MCF 10A (cell line): ENCODE measurements around the gene DEPP1. TPM values are rescaled to one million over a fixed set of nuclear protein-coding genes. Genes with fewer than 3 reads are reported as not detected.

ENCODE experiments used
- BruUV-seq: library from RNA; stranded (reverse); fragments of 400-500 nt; replicated peaks from 2 replicates; lab custom pipeline; 2021; lab: Mats Ljungman, UMichigan
- CTCF ChIA-PET: fragments of 300-600 bp; sonication (Branson Sonifier 250); formaldehyde crosslinking; extraction: SDS; loops from one replicate; lab custom pipeline; 2021; ENCODE audit warnings: antibody characterized with exemption, inconsistent platforms; lab: Yijun Ruan, JAX
- POLR2A ChIA-PET: fragments of 300-600, 350-650 bp; sonication (Branson Sonifier 250); formaldehyde crosslinking; extraction: SDS; loops from one replicate; lab custom pipeline; 2020; ENCODE audit warnings: antibody characterized with exemption, inconsistent platforms; lab: Yijun Ruan, JAX
- DNase-seq: peaks from one replicate; pipeline ENCODE4 v3.0.0-alpha.2; 2018; ENCODE audit not compliant: unreplicated experiment
- H3K27ac Mint-ChIP-seq: one replicate; pipeline ENCODE4 v1.8.0; 2022; ENCODE audit warnings: mild to moderate bottlenecking, low read depth, mixed read lengths; ENCODE audit not compliant: unreplicated experiment
- H3K27me3 Mint-ChIP-seq: one replicate; pipeline ENCODE4 v1.8.0; 2022; ENCODE audit warnings: mixed read lengths; ENCODE audit not compliant: insufficient read depth, unreplicated experiment
- H3K36me3 Mint-ChIP-seq: one replicate; pipeline ENCODE4 v1.8.0; 2022; ENCODE audit warnings: mild to moderate bottlenecking, moderate library complexity, mixed read lengths; ENCODE audit not compliant: insufficient read depth, unreplicated experiment
- H3K4me1 Mint-ChIP-seq: one replicate; pipeline ENCODE4 v1.8.0; 2022; ENCODE audit warnings: mixed read lengths; ENCODE audit not compliant: insufficient read depth, unreplicated experiment
- H3K4me3 Mint-ChIP-seq: one replicate; pipeline ENCODE4 v1.8.0; 2022; ENCODE audit warnings: mild to moderate bottlenecking, moderate library complexity, mixed read lengths; ENCODE audit not compliant: unreplicated experiment
- H3K9me3 Mint-ChIP-seq: one replicate; pipeline ENCODE4 v1.8.0; 2022; ENCODE audit warnings: mixed read lengths; ENCODE audit not compliant: unreplicated experiment
- intact Hi-C: fragments of 100-400 bp; cut with micrococcal nuclease; formaldehyde crosslinking; loops from 2 replicates; pipeline ENCODE4 v1.14.1; 2022
- total RNA-seq: library from RNA; stranded (reverse); gene quantifications from 2 replicates; pipeline ENCODE4 v1.2.3, GENCODE V29; 2022
- TF ChIP-seq, protein P1 (sequence below): fragments of 200-600 bp; IDR thresholded peaks from one replicate; pipeline ENCODE4 v1.8.0; 2022; ENCODE audit warnings: antibody characterized with exemption, mild to moderate bottlenecking; ENCODE audit not compliant: unreplicated experiment

Gene DEPP1
- total RNA-seq, 1 experiment from 2014 or later = 0.84 TPM

DNA sequence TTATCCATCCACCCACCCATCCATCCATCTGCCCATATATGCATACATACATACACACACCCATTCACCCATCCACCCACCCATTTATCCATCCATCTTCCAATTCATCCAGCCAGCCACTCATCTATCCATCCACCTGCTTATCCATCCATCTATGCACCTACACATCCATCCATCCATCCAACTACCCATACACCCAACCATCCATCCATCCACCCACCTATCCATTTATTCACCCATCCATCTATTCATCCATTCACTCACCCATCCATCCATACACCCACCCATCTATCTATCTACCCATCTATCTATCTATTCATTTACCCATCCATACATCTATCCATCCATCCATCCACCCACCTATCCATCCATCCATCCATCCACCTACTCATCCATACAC is 50.1 kb downstream of the DEPP1 start:
- BruUV-seq = no TSS peak
- POLR2A ChIA-PET = no interaction called here
- intact Hi-C loops = no loop called here
- Mint-ChIP-seq H3K27ac (no peak overlapping the region), H3K4me1 (no peaks in the 10 kb centered on the region), H3K9me3 (peaks cover 6% of the 10 kb centered on the region), H3K36me3 (no peaks in the 10 kb centered on the region), H3K4me3 (no peak overlapping the region), H3K27me3 (peaks cover 30% of the 10 kb centered on the region)
- no peak for DNase-seq
- CTCF ChIA-PET = interaction anchor here (0.6 to 1.0 kb wide), 6 partner anchors 16 to 1255 kb away, joined by 3 to 5 read pairs (median 3); no protein-coding TSS in a partner anchor
- TF ChIP-seq, protein P1, sequence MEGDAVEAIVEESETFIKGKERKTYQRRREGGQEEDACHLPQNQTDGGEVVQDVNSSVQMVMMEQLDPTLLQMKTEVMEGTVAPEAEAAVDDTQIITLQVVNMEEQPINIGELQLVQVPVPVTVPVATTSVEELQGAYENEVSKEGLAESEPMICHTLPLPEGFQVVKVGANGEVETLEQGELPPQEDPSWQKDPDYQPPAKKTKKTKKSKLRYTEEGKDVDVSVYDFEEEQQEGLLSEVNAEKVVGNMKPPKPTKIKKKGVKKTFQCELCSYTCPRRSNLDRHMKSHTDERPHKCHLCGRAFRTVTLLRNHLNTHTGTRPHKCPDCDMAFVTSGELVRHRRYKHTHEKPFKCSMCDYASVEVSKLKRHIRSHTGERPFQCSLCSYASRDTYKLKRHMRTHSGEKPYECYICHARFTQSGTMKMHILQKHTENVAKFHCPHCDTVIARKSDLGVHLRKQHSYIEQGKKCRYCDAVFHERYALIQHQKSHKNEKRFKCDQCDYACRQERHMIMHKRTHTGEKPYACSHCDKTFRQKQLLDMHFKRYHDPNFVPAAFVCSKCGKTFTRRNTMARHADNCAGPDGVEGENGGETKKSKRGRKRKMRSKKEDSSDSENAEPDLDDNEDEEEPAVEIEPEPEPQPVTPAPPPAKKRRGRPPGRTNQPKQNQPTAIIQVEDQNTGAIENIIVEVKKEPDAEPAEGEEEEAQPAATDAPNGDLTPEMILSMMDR = no peak

DNA sequence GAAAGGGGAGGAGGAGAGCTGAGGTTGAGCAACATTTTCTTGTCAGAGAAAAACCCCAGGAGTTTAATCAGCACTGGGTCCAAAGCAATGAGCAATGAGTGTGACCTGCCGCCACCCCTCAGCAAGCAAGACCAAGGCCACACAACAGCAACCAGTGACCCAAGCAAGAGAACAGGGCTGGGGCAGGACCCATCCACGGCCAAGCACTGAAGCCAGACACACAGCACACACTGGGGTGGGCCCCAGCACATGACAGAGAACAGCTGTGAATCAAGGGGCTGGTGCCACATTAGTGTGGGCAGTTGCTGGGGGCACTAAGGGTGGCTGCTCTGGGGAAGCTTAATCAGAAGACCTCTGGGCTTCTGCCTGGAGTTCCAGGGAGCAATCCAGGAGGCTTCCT is 51.3 kb downstream of the DEPP1 start:
- BruUV-seq = no TSS peak
- no peak overlapping the region for H3K27ac Mint-ChIP-seq
- POLR2A ChIA-PET = no interaction called here

DNA sequence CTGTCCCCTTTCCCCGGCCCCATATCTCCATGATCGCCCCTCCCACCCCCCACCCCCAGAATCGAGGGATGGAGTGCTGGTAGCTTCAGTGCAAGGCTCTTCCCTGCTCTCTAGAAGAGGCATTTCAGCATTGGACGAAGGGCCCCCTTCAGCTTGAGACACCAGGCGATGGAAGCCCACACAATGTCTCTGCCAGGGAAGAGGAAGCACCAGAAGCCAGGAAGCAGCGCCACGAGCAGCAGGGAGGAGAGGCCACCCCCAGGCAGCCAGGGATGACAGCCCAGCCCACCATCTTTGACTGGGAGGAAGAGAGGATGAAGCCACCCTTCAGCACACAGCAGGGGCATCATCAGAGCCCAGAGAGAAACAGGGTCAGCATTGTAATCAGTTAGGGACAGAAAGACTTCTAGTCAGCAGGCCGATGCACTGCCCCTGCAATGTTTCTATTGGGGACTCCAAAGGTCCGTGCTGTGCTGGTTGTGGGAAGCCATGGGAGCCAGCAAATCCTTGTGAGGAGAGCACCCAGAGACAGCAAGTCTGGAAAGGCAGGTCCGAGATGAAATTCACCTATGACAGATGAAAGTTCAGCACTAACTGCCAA is 51.8 kb downstream of the DEPP1 start:
- Mint-ChIP-seq H3K27ac (no peak overlapping the region), H3K36me3 (no peaks in the 10 kb centered on the region), H3K27me3 (peaks cover 30% of the 10 kb centered on the region), H3K4me1 (no peaks in the 10 kb centered on the region), H3K4me3 (no peak overlapping the region), H3K9me3 (peaks cover 6% of the 10 kb centered on the region)
- ChIA-PET CTCF (no interaction called here), POLR2A (no interaction called here)
- DNase-seq = no peak
- TF ChIP-seq, protein P1 = no peak
- no TSS peak for BruUV-seq
- intact Hi-C loops = no loop called here

More for the DNA sequence above, 51.3 kb downstream of the DEPP1 start:
- peak; percentile 54 for DNase-seq
- Mint-ChIP-seq H3K9me3 (peaks cover 6% of the 10 kb centered on the region), H3K27me3 (peaks cover 30% of the 10 kb centered on the region), H3K36me3 (no peaks in the 10 kb centered on the region), H3K4me1 (no peaks in the 10 kb centered on the region), H3K4me3 (no peak overlapping the region)
- intact Hi-C loops = no loop called here
- CTCF ChIA-PET = no interaction called here
- TF ChIP-seq, protein P1 = no peak

Other genes with a start within 250 kb of the DEPP1 start
- gene TMEM72, start 67.5 kb downstream of the DEPP1 start, total RNA-seq = not detected in 2 replicates
- gene RASSF4, start 19.0 kb downstream of the DEPP1 start, total RNA-seq = 0.22 TPM in 1 of 2 replicates, not detected in the other
- gene ZNF22, start 22.1 kb upstream of the DEPP1 start, total RNA-seq = 7.2 and 8.5 TPM in 2 replicates